GM12874 (cell line): ENCODE results near the gene NFYC.
A peak's percentile ranks its signal among the peaks of the same experiment; 100 is the strongest.

Experiments
- CTCF ChIP-seq: IDR thresholded peaks from 2 replicates; pipeline ENCODE4 v1.5.1; 2011; ENCODE audit warnings: low read depth, mild to moderate bottlenecking, control low read depth, low read length, moderate library complexity; ENCODE audit not compliant: insufficient read depth

The NFYC gene

GRCh38 chr1:40661678-40662077 lies 29.8 kb upstream of the NFYC start:
- TF ChIP-seq CTCF, result no peak

- no peak for TF ChIP-seq CTCF
These were observed 29.4 kb upstream of the NFYC start for GRCh38 chr1:40662151-40662550.

GRCh38 chr1:40662864-40663263 lies 28.6 kb upstream of the NFYC start:
- no peak for TF ChIP-seq CTCF

- no peak for TF ChIP-seq CTCF
These were observed 28.0 kb upstream of the NFYC start for GRCh38 chr1:40663324-40664166.

- no peak for TF ChIP-seq CTCF
These were observed 27.4 kb upstream of the NFYC start for GRCh38 chr1:40664167-40664537.

GRCh38 chr1:40664791-40665190 lies 26.7 kb upstream of the NFYC start:
- TF ChIP-seq CTCF, result no peak

- peak; percentile 31 for TF ChIP-seq CTCF
These were observed 26.0 kb upstream of the NFYC start, which contains the start of gene RIMS3 for GRCh38 chr1:40665335-40666171. TSS of gene RIMS3 (minus strand) at chr1:40665682. CDS start at chr1:40641925, 23,757 bp downstream.
